HG03457 (cell line): ENCODE results near the gene FAM110A.
"Not testable (repeated sequence)": the region's sequence is repeated elsewhere in the genome, so short reads cannot be mapped to it uniquely, and the experiment has no call there.

Source experiments
- ATAC-seq: cut with Tn5 transposase; IDR thresholded peaks from one replicate; pipeline ENCODE4 v1.9.1; 2021; ENCODE audit warnings: moderate number of reproducible peaks; ENCODE audit not compliant: unreplicated experiment

FAM110A gene

DNA sequence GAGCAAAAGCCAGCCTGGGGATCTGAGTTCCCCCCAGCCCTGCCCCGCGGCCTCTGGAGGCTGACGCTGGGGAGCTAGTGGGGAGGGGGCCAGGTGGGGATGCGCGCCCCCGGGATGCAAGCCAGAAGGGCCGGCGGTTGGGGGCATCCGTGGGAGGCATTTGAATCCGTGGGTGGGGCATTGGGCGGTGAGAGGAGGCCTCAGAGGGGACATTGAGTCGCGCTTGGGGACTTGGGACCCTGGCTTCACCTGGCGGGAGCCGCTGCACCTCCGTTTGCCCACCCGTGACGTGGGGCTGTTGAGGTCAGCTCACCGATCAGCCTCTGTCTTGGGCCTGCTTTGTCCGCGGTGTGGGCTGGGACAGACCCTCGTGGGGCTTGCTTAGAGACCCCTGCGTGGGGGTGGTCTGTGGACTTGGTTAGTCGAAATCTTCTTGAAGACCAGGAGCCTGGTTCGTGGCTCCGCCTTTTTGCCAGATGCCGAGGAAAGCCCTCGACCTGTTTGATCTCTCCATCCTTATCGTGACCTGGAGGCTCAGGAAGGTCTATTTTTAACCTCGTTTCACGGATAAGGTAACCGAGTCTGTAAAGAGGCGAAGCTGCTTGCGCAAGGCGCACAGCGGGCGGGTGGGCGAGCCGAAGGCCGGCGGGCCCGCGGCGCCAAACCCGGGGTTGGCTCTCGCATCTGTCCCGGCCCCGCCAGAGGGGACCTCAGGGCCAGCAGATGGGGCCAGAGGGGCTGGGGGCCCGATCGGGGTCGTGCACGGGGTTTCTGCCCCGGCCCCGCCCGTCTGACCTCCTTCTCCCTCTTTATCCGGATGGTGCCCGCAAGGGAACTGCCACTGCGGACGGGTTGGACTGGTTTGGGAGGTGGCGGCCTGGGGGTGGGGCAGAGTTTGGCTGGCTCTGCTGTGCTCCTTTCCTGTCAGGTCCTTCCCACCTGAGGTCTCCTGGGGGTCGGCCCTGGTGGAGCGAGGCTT, 8.3 kb downstream of the FAM110A start:
- ATAC-seq, result no peak

DNA sequence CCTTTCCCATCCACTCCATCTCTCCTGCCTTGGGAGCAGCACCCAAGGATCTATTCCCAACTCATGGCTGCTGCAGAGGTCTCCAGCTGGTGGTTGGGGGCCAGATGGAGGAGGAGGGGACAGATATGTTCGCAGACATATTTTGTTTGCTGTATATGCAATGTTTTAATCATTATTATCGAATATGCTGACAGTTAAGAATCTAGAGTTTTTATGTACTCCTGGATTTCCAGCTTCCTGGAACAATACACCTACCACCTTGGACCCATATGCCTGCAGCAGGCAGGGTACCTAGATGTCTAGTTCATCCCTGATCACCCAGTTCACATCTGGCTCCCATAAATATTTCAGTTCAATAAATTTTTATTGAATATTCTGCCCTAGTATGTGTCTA, 9.0 kb downstream of the FAM110A start:
- ATAC-seq, result no peak

DNA sequence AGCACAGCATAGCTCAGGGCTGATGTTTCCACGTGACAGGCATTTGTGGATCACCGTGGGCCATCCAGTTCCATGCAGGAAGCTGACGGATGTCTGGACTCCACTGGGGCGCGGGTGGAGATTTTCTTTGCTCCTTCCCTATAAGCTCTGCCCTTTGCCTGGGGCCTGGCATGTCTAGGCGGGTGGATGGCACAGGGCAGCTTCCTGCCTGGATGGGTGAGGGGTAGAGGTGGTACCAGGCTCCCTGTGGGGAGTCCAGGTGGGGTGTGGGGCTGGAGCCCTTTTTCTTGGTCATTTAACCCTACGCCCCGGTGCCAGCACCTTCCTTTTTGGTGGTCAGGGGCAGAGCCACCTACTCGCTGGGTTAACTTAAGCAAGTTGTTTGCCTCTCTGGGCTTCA, 10.4 kb downstream of the FAM110A start:
- no peak for ATAC-seq

DNA sequence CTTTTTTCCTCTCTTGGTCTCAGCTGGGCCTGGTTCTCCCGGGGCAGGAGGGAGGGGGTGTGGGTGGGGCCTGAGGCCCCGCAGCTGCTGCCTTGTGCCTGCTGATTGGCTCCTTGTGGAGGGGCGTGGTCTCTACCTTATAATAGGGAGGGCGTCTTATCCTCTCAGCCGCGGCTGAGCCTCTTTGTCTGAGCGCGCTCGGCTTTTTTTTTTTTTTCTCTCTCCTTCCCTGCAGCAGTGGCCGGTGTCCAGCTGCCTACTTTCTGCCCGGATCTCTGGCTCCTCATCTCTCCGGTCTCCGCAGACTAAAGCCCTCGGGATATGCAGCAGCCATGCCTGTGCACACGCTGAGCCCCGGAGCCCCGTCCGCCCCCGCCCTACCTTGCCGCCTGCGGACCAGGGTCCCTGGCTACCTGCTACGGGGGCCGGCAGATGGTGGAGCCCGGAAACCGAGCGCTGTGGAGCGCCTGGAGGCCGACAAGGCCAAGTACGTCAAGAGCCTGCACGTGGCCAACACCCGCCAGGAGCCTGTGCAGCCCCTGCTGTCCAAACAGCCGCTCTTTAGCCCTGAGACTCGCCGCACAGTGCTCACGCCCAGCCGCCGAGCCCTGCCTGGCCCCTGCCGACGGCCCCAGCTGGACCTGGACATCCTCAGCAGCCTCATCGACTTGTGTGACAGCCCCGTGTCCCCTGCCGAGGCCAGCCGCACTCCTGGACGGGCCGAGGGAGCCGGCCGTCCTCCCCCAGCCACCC, 11.1 kb downstream of the FAM110A start:
- peak; percentile 89 for ATAC-seq

DNA sequence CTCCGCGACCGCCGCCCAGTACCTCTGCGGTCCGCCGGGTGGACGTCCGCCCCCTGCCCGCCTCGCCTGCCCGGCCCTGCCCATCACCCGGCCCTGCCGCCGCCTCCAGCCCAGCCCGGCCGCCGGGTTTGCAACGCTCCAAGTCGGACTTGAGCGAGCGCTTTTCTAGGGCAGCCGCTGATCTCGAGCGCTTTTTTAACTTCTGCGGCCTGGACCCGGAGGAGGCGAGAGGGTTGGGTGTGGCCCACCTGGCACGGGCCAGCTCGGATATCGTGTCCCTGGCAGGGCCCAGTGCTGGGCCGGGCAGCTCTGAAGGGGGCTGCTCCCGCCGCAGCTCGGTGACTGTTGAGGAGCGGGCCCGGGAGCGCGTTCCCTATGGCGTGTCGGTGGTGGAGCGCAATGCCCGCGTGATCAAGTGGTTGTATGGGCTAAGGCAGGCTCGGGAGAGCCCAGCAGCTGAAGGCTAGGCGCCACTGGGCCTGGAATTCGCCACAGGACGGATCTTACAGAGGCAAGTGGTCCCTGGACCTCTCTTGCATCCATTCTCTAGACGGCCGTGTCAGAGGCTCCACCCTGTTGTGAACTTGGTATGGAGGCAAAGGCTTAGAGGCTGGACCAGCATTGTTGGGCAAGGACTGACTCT, 11.8 kb downstream of the FAM110A start:
- ATAC-seq, result no peak

DNA sequence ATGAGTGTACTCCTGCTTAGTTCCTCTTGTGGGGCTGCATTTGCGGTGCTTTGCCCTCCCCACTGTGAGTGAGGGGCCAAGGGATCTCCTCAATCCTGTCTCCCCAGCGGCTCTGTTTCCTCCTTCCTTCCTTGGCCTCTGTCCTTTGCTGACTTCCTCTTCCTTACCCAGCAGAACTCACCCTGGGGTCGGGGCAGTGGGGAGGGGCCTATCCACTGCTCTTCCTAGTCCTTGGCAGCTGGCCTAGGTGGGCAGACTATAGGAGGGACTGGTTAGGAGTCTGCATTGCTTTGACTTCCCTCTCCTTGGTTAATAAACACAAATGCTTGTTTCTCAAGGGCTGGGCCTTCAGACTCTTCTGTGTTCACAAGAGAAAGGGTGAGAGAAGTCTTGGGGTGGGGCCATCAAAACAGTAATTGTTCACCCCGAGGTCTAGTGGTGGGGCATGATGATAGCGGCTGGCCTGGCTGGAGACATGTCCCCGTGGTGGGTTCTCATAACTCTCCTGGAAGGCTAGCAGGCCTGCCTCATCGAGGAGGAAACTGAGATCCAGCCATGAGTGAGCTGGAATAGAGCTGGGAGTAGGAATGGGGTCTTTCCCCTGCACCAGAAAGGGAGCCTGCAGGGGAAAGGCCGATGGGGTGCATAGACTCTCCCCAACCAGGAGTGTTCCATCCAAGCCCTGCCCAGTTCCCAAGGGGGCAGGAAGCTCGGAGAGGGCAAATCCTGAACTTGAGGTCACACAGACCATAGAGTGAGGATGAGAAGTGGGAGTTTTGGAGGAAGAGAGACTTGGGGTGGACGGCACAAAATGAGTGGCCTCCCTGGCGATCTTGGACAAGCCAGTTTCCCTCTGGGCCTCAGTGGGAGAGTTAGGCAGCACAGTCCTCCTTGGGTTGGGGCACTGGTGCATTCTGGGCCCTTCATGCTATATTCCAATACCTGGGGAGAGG, 12.7 kb downstream of the FAM110A start:
- ATAC-seq, result no peak

DNA sequence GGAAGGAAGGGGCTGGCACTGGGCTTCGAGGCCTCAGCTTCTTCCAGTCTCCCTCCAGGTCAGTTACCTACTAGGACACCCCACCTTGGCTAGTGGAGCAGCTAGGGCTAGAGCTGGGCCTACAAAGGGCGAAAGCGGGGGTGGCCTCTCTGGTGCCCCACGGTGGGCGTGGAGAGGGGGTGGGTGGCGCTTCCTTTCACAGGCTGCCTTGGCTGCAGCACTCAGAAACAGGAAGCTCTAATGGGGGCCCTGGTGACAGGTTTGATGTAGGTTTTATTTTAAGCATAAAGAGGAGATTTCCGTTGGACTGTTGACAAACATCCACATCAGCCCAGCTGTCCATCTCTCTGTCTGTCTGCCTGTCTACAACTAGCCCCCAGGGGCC, 13.4 kb downstream of the FAM110A start:
- ATAC-seq, result no peak

DNA sequence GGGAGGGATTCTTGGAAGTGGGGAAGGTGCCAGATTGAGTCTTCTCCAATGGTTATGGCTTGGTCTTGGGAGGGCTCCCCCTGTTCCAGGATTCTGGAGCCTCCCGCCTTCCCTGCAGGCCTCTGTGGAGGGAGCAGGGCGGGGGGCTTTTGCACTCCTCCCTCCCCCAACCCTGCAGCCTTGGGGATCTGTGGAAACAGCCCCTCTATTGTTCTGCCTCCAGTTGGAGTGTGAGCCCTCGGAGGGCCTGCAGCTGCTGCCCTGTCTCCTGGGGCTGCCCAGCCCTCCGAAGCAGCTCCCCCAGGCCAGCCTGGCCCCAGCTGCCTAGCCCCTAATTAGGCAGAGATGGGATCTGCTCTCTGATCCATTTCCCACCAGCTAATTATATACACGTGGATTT, 14.7 kb downstream of the FAM110A start:
- ATAC-seq, result no peak

DNA sequence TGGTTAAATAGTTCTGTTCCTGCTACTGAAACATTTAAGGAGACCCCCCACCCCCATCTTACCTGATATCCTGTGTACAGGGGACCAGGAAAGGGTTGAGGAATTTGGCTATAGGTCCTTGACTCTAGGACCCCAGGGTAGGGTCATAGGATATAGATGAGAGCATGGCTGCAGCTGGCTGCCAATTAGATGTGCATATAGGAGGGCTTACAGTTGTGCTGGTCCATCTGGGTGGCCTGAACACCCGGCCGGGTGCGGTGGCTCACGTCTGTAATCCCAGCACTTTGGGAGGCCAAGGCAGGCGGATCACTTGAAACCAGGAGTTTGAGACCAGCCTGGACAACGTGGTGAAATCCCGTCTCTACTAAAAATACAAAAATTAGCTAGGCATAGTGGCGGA, 15.2 kb downstream of the FAM110A start:
- not testable (repeated sequence) for ATAC-seq

DNA sequence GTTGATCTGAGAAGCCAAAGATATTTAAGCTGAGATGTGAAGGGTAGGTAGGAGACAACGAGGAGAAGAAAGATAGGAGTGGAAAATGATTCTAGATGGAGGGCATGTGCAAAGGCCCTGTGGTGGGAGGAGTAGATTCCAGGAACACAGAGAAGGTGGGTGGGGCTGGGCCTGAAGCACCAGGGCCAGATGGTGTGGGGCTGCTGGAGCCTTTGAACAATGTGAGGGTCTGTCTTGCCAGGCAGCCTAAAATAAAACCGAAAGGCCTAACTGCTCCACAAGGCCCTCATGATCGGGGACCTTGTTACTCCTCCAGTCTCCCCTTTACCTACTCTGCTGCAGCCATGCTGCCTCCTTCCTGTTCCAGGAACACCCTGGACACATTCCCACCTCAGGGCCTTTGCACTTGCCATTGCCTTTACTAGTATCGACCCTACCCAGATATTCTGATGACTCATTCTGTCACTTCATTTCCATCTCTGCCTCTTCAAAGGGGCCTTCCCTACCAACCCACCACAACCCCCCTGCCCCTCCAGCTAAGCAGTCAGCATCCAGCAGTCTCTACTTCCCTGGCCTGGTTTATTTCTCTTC, 20.0 kb downstream of the FAM110A start:
- no peak for ATAC-seq

DNA sequence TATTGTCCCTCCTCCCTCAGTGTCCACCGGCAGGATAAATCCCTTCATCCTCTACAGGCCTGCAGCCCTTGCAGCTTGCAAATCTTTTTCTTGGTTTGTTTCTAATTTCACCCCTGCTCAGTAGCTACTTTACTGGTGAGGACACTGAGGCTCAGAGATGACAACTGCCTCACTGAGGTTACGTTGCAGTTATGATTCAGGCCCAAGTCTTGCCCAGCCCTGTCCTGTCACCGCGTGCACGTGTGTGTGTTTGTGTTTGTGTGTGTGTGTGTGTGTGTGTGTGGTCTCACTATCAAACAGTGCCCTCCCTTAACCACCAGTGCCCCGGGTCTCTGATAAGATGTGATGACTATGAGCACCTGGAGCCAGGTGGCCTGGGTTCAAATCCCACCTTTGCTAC, 21.1 kb downstream of the FAM110A start:
- no peak for ATAC-seq

DNA sequence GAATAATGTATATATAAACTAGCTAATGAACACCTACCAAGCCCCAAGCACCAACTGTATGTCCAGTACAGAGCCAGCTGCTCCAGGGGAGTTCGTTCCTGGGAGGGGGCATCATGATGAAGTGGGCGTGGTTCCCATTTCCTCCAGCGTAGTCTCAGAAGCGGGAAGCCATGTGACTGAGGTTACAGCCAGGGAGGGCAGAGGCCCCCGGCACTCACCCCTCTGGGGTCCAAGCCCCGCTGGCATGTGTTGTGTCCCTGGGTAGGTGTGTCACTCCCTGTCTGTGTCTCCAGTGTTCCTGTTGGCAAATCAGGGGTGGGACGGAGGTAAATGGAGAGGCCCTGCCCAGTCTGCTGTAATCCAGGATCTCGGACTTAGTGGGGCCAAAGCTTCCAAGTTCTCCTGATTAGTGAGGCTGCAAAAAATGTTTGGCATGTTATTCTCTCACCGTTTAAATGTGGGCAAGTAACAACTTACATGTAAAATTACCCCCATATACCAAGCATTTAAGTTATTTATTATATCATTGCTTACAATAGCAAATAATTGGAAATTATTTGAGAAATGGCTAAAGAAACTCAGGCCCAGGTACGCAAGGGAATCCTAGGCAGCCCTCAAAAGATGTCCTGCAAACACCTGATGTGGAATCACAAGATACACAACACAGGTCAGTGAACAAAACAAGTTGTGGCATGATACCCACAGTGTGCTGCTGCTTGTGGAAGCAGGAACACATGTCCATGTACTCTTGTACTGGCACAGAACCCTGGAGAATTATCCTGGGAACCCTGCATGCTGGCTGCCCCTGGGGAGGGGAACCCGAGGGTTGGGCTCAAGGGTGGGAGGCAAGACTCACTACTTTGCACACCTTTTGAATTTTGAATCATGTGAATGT, 22.2 kb downstream of the FAM110A start:
- no peak for ATAC-seq

DNA sequence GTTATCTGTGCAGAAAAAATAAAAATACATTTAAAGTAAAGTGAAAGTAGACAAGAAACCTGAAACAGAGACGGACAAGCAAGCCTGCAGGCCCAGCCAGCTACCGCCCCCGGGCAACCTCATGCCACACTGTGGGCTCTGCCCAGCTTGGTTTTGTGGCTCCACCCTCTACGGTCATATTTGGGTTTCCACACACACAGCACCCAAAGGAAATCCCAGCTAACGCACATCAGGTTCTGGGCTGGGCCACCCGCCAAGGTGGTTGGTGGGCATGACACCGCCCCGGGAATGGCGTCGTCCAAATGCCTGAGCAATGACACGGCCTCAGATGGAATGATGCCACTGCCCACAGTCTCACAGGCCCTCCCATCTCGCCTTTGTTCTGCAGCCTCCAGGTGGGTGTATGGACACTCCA, 22.9 kb downstream of the FAM110A start:
- ATAC-seq, result no peak

DNA sequence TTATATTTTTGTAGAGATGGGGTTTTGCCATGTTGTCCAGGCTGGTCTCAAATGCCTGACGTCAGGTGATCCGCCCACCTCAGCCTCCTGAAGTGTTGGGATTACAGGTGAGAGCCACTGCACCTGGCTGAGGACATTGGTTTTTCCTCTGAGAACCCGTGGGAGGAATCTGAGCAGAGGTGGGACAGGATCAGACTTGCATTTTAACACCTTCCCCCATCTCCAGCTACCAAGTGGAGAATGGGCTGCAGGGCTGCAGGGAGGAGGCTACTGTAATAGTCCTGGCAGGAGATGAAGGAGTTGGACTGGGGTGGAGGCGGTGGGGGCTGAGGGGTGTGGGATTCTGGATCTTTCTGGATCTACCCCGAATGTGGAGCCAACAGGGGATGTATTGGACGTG, 24.5 kb downstream of the FAM110A start:
- ATAC-seq, result no peak

DNA sequence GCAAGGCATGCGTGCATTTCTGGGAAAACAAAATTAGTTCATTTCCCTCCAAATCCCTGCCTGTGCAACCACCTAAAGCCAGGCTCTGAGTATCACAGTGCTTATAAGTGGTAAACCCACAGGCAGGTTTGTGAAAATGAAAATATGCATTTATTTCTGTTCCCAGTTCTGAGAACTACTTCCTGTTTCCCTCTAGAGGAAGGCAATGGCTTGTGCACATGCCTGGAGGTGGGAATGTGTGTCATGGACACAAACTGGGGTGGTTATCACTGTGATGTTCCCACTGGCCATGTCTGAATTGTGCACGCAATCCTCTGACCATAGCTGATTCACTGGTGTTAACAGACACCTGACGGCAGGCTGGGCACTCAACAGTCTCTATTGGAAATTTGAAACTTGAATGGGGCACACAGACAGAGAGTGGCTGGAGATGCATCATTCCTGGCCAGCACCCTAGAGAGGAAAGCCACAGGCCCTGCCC, 26.3 kb downstream of the FAM110A start:
- no peak for ATAC-seq

DNA sequence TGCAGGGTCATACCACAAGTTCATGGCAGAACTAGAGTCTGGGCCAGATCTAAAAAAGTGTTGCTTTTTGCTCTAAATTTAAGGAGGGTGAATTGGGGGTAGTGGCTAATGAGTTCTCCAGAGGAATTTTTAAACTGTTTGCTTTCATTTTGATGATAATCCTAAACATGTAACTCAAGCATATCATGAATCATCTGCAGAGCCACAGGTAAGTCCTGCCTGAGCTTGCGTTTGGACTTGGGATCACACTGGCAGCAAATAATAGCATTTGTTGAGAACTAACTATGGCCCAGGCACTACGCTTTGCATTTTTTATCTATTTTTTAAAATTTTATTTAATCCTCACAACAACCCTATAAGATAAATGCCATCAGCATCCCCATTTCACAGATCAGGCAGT, 27.4 kb downstream of the FAM110A start:
- ATAC-seq, result no peak

DNA sequence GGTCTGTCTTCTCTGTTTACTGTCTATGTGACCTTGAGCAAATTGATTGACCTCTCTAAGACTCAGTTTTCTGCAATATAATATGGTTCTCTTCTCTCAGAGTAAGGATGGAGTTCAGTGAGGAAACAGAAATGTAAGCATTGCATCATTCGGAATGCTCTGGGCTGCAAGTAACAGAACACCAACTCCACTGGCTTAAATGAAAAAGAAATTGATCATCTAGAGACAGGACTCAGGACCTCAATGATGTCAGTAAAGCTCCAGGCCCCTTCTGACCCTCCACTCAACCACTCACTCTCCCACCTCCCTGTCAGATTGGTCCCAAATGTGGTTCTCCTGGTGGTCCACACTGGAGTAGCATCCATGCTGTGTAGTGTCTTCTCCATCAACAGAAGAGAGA, 31.9 kb downstream of the FAM110A start:
- no peak for ATAC-seq

DNA sequence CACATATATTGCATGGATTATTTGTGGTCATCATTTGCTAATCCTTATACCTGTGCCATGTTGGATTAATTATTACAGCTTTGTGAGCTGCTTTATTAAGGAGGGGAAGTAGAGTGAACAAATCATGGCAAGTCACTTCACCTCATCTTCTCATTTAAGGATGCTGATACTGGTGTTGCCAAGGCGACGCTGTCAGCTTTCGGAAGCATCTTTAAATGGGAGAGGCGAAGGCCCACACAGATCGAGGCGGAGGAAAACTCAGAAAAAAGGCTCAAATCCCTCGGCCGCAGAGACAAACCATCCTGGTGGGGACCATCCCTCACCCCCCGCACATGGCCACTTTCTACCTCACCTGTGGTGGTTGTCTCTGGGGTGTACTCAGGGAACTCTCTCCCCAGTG, 34.8 kb downstream of the FAM110A start:
- no peak for ATAC-seq

DNA sequence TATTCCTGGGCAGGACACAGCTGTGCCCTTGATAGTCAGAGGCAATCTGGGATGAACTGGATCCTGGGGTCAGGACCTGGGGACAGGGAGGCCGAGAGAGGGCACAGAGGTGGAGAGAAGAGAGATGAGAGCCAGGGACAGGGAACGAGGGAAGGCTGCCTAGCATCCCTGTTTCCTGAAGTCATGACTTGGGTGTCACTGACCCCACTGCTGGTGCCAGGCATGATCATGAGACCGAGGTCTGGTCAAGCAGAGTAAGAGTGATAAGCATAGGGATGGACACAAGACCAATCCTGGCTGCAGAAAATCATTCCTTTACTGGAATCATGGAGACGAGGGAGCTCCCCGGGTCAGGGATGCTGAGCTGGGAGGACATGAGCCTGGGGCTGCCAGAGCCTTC, 36.1 kb downstream of the FAM110A start:
- no peak for ATAC-seq
